ENCODE results near the gene MAP7. TPM values are rescaled to one million over a fixed set of nuclear protein-coding genes. Genes with fewer than 3 reads are reported as not detected.
"Not testable (repeated sequence)": the region's sequence is repeated elsewhere in the genome, so short reads cannot be mapped to it uniquely, and the experiment has no call there.

The MAP7 gene
- total RNA-seq, 2 donors from 2014 or later, result 19.7 to 28.7 TPM

GRCh38 chr6:136593748-136594490 is 43.7 kb upstream of the MAP7 start:
- H3K27me3 ChIP-seq, result no peaks in the 10 kb centered on the region
- H3K9me3 ChIP-seq, result no peaks in the 10 kb centered on the region
- intact Hi-C loops (cut with DNase I), result no loop called here
- no peak overlapping the region for H3K4me3 ChIP-seq
- H3K4me1 ChIP-seq, result no peaks in the 10 kb centered on the region
- ATAC-seq (peak; percentile 76), DNase-seq (peak in 3 of 4 donors; percentile 20 to 68 (median 31))
- TF ChIP-seq POLR2A (IDR thresholded peaks at IDR 0.05) (no peak), CTCF (IDR thresholded peaks at IDR 0.05) (no peak)
- 53 to 68% methylated on average over 6 of the region's 6 CpGs for whole genome bisulfite sequencing, 2 donors
- peak overlapping the region in 2 of 4 donors; percentile 22 to 36 for H3K27ac ChIP-seq
- H3K36me3 ChIP-seq (replicated peaks in 1 of 2; ENCODE audit: insufficient read depth in 1 of 2, low read depth in 2 of 2), result peaks cover 0 to 18% of the 10 kb centered on the region in 2 donors

- intact Hi-C loops (cut with DNase I), result no loop called here
- 59 to 82% methylated on average over 2 of the region's 2 CpGs for WGBS, 2 donors
- Histone ChIP-seq H3K4me1 (no peaks in the 10 kb centered on the region), H3K36me3 (replicated peaks in 1 of 2; ENCODE audit: insufficient read depth in 1 of 2, low read depth in 2 of 2) (peaks cover 0 to 21% of the 10 kb centered on the region in 2 donors), H3K27me3 (no peaks in the 10 kb centered on the region), H3K27ac (peak overlapping the region in 1 of 4 donors; percentile 36), H3K9me3 (no peaks in the 10 kb centered on the region), H3K4me3 (no peak overlapping the region)
- ATAC-seq (no peak), DNase-seq (no peak)
- no peak for TF ChIP-seq POLR2A (IDR thresholded peaks at IDR 0.05)
- no peak for TF ChIP-seq CTCF (IDR thresholded peaks at IDR 0.05)
These were observed 42.9 kb upstream of the MAP7 start for GRCh38 chr6:136592930-136593673.

GRCh38 chr6:136591617-136592016 is 41.4 kb upstream of the MAP7 start:
- peaks cover 0 to 21% of the 10 kb centered on the region in 2 donors for H3K36me3 ChIP-seq (replicated peaks in 1 of 2; ENCODE audit: insufficient read depth in 1 of 2, low read depth in 2 of 2)
- ATAC-seq, result no peak
- 84 to 97% methylated on average over 1 of the region's 1 CpG for WGBS, 2 donors

DNA sequence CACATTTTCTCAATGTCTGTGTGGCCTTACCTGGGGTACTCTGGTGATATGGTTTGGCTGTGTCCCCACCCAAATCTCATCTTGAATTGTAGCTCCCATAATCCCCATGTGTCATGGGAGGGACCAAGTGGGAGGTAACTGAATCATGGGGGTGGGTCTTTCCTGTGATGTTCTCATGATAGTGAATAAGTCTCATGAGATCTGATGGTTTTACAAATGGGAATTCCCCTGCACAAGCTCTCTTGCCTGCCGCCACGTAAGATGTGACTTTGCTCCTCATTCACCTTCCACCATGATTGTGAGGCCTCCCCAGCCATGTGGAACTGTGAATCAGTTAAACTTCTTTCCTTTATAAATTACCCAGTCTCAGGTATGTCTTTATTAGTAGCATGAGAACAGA is 40.6 kb upstream of the MAP7 start:
- intact Hi-C loops (cut with DNase I); H3K4me1 ChIP-seq; H3K9me3 ChIP-seq; H3K27ac ChIP-seq; H3K4me3 ChIP-seq; H3K27me3 ChIP-seq; ATAC-seq; DNase-seq: not testable (repeated sequence)
- peaks cover 0 to 21% of the 10 kb centered on the region in 2 donors for H3K36me3 ChIP-seq (replicated peaks in 1 of 2; ENCODE audit: insufficient read depth in 1 of 2, low read depth in 2 of 2)
- 94 to 96% methylated on average over 2 of the region's 2 CpGs for WGBS, 2 donors

More at GRCh38 chr6:136591617-136592016, 41.4 kb upstream of the MAP7 start:
- no peak overlapping the region for H3K27ac ChIP-seq
- intact Hi-C loops (cut with DNase I), result no loop called here
- no peaks in the 10 kb centered on the region for H3K4me1 ChIP-seq
- H3K9me3 ChIP-seq, result no peaks in the 10 kb centered on the region
- no peaks in the 10 kb centered on the region for H3K27me3 ChIP-seq
- H3K4me3 ChIP-seq, result no peak overlapping the region
- no peak for DNase-seq
- no peak for TF ChIP-seq POLR2A (IDR thresholded peaks at IDR 0.05)
- TF ChIP-seq CTCF (IDR thresholded peaks at IDR 0.05), result no peak

- intact Hi-C loops (cut with DNase I), result no loop called here
These were observed 37.3 kb upstream of the MAP7 start for GRCh38 chr6:136587527-136587926.

More at GRCh38 chr6:136587527-136587926, 37.3 kb upstream of the MAP7 start:
- H3K9me3 ChIP-seq, result no peaks in the 10 kb centered on the region
- WGBS, 2 donors, result 73 to 83% methylated on average over 1 of the region's 1 CpG
- no peaks in the 10 kb centered on the region for H3K27me3 ChIP-seq
- no peak overlapping the region for H3K27ac ChIP-seq
- DNase-seq, result no peak
- H3K36me3 ChIP-seq (replicated peaks in 1 of 2; ENCODE audit: insufficient read depth in 1 of 2, low read depth in 2 of 2), result peaks cover 0 to 21% of the 10 kb centered on the region in 2 donors
- H3K4me3 ChIP-seq, result no peak overlapping the region
- peaks cover 6% of the 10 kb centered on the region for H3K4me1 ChIP-seq
- ATAC-seq, result no peak
- TF ChIP-seq POLR2A (IDR thresholded peaks at IDR 0.05) (no peak), CTCF (IDR thresholded peaks at IDR 0.05) (no peak)
